Measurements from ENCODE around the gene LTBP4.
"Not testable (repeated sequence)": the region's sequence is repeated elsewhere in the genome, so short reads cannot be mapped to it uniquely, and the experiment has no call there.

The LTBP4 gene

DNA sequence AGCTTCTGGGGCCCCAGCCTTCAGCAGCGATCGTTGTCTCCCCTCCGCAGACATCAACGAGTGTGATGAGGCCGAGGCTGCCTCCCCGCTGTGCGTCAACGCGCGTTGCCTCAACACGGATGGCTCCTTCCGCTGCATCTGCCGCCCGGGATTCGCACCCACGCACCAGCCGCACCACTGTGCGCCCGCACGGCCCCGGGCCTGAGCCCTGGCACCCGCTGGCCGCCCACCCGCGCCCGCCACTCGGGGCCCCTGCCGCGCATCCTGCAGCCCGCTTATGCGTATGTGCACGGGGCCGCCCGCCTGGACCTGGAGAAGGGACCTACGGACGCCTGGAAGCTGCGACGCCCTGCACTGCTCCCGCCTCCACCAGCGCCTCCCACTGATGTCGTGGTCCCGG, 28.2 kb downstream of the LTBP4 start:
- no peak for DNase-seq

DNA sequence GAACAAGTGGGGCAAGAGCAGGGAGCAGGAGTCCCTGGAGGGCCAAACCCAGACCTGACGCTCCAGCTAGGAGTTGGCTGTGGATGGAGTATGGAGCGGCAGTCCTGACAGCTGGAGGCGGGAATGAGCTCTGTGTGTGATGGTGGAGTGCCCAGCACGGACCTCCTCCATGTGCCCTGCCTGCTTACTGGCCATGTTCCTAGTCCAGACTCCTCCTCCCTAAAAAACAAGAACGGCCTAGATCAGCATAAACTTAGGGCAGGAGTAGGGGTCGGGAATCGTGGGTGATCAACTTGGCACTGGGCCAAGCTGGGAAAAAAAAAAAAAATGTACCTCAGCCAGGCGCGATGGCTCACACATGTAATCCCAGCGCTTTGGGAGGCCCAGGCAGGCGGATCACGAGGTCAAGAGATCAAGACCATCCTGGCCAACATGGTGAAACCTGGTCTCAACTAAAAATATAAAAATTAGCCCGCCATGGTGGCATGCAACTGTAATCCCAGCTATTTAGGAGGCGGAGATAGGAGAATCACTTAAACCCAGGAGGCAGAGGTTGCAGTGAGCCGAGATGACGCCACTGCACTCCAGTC, 29.5 kb downstream of the LTBP4 start:
- DNase-seq: no peak

DNA sequence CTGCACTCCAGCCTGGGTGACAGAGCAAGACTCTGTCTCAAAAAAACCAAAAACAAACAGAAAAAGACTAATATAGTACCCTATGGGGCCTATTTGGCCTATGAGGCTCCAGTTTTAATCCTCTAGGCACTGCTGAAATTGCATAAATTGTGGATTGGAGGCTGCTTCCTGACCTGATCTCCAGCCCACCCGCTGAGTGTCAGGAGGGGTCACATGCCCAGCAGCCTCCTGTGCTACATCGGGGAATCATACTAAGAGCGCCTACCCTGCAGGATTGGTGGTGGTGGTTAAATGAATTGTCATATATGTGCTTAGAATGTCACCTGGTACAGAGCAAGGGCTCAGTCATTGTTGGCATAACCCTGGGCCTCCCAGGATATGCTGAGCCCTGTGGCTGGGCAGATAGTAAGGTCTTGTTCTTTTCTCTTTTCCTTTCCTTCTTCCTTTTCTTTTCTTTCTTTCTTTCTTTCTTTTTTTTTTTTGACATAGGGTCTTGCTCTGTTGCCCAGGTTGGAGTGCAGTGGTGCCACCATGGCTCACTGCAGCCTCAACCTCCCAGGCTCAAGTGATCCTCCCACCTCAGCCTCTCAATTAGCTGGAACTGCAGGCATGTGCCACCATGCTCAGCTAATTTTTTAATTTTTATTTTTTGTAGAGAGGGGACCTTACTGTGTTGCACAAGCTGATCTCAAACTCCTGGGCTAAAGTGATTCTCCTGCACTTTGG, 31.3 kb downstream of the LTBP4 start:
- no peak for DNase-seq

DNA sequence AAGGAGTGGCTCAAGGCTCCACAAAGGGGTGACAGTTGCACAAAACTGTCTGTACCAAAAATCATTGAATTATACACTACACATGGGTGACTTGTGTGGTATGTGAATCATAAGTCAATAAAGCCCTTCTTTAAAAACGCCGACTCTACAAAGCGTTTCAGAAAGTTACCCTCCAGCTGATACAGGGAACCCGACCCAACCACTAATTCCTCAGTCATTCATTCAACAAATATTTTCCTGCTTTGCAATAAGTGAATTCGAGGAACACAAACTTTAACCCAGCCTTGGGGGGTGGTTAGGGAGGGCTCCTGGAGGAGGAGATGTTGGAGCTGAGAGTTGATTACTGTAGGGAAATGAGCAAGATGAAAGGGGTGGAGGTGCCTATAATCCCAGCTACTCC, 32.0 kb downstream of the LTBP4 start:
- DNase-seq: peak; percentile 65

DNA sequence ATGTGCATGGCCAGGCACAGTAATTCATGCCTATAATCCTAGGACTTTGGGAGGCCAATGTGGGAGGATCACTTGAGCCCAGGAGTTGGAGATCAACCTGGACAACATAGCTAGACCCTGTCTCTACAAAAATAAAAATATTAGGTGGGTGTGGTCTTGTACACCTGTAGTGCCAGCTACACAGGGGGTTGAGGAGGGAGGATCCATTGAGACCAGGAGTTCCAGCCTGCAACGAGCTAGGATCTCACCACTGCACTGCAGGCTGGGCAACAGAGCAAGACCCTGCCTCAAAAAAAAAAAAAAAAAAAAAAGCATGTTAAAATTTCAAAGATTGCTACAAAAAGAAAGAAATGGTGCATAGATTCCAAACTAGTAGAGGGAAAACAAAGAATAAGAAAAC, 37.2 kb downstream of the LTBP4 start:
- DNase-seq: no peak

DNA sequence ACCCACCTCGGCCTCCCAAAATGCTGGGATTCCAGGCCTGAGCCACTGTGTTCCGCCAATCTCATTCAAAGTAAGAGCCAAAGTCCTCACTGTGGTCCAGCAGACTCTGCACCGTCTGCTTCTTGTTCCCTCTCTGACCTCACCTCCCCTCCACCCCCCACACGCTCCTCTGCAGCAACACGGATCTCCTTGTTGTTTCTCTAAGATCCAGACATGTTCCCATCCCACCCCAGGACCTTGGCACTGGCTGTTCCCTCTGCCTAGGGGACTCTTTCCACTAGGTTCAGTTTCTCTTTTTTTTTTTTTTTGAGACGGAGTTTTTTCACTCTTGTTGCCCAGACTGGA, 38.4 kb downstream of the LTBP4 start:
- DNase-seq: no peak

DNA sequence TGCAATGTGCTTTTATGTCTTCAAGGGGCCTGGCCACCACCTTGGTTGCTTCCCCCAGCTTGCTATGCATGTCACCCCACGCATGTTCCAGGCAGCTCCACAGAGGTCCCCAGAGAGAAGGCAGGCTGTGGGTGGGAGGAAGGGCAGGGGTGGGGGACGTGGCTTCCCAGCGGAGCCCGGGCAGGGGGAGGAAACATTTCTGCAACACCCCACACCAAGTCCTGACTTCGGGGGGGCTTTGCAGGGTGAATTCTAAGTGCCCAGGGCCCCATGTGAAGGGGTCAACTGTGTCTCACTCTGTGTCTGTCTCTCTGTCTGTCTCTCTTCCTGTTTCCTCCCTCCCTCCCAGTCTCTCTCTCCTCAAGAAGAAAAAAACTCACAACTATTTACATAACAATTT, 39.6 kb downstream of the LTBP4 start:
- DNase-seq: peak; percentile 60

DNA sequence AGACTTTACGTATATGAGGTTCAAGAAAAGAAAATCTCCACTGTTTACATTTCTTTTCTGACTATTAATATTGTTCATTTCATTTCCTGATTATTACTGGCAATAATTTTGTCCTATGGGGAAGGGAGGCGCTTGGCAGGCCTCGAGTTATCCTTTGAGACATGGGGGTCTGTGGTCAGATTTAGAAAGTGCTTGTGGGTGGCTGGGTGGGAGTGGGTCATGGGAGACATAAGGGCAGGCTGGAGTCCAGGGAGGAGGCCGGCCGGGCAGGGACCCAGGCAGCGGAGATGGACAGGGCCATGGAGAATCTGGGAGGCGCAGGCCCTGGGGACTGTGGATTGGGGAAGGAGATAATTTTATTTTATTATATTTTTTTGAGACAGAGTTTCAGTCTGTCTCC, 40.1 kb downstream of the LTBP4 start:
- DNase-seq: no peak

DNA sequence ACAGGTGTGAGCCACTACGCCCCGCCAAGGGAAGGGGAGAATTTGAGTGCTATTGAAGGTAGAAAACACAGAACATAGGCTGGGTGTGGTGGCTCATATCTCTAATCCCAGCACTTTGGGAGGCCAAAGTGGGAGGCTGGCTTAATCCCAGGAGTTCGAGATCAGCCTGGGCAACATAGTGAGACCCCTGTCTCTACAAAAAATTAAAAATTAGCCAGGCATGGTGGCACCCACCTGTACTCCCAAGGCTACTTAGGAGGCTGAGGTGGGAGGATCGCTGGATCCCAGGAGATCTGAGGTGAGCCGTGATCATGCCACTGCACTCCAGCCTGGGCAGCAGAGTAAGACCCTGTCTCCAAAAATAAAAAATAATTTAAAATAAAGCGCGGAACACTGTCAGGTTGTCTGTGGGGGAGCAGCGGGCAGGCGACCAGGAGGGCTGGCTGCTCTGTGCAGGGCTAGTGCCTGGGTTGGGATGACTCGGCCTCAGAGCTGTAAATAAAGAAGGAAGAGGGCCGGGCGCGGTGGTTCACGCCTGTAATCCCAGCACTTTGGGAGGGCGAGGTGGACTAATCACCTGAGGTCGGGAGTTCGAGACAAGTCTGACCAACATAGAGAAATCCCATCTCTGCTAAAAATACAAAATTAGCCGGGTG, 41.0 kb downstream of the LTBP4 start:
- DNase-seq: no peak

DNA sequence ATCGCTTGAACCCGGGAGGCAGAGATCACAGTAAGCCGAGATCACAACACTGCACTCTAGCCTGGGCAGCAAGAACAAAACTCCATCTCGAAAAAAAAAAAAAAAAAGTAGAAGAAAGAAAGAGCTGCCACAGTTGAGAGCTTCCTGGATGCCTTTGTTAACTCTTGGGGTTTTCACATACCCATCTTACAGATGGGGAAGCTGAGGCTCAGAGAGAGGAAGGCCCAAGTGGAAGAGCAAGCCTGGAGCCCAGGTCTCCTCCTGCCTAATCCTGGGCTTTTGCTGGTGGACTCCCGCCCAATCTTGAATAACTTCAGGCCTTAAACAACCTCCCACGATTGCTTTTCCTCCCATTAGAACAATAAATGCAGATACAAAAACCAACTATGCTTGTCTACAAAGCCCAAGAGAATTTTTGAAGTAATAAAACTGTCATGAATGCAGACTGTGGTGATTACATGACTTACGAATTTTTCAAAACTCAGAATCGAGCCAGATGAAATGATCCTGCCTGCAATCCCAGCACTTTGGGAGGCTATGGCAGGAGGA, 41.7 kb downstream of the LTBP4 start:
- peak; percentile 39 for DNase-seq

DNA sequence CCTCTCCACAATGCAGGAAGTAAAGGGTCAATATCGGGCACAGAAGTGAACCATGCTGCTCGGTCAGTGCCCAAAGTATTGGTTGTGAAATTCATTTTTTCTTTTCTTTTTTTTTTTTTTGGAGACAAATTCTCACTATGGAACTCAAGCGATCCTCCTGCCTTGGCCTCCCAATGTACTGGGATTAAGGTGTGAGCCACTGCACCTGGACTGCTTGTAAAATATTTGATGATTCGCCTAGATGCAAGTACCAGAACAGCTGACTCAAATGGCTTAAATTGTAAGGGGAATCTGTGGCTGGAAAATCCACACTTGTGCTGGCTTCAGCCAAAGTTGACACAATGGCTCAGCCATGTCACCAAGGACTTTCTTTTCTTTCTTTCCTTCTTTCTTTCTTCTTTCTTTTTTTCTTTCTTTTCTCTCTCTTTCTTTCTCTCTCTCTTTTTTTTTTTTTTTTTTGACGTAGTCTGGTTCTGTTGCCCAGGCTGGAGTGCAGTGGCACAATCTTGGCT, 45.6 kb downstream of the LTBP4 start:
- no peak for DNase-seq

DNA sequence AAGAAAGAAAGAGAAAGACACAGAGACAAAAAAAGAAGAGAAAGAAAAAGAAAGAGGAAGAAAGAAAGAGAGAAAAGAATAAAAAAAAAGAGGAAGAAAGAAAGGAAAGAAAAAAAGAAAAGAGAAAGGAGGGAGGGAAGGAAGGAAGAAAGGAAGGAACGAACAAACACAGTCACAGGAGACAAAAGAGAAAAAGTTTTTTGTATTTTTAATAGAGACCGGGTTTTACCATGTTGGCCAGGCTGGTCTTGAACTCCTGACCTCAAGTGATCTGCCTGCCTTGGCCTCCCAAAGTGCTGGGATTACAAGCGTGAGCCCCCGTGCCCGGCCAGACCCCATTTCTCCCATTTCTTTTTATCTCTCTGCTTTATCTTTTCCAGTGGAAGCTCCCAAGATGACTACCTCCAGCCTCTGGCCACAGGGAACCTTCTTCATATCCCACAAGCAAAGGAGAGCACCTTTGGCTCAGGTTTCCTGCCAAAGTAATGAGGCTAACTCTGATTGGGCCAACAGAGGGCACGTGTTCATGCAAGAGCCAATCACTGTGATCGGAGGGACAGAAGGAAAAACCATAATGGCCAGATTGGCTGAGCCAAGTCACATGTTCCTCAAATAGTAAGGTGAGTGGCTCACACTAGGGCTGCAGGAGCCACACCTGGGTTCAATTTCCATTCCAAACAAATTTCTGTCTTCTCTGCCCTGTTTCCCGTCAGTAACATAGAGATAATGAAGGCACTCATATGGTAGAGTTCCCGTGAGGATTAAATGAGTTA, 48.9 kb downstream of the LTBP4 start:
- DNase-seq: not testable (repeated sequence)

DNA sequence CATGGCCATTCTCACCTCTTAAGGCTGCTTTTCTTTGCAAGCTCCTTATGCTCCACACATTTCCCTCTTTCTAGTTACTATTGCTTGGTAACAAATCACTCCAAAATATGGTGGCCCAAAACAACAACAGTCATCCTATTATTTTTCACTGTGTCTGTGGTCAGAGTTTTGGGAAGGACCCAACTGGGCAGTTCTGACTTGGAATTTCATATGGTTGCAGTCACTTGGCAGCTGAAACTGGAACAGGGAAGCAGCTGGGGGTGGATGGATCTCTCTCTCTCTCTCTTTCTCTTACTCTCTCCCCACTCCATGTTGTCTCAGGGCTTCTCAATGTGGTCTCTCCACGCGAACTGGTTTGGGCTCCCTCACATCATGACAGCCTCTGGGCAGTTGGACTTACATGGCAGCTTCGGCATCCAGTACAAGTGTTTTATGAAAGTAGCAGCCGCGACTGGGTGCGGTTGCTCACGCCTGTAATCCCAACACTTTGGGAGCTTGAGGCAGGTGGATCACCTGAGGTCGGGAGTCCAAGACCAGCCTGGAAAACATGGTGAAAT, 49.7 kb downstream of the LTBP4 start:
- peak; percentile 67 for DNase-seq

DNA sequence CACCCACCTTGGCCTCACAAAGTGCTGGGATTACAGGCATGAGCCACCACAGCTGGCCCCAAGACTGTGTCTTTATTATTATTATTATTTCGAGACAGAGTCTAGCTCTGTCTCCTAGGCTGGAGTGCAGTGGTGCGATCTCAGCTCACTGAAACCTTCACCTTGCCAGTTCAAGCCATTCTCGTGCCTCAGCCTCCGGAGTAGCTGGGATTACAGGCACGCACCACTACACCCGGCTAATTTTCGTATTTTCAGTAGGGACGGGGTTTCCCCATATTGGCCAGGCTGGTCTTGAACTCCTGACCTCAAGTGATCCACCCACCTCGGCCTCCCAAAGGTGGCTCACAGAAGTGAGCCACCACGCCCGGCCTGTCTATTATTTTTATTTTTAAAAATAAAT, 51.1 kb downstream of the LTBP4 start:
- not testable (repeated sequence) for DNase-seq

DNA sequence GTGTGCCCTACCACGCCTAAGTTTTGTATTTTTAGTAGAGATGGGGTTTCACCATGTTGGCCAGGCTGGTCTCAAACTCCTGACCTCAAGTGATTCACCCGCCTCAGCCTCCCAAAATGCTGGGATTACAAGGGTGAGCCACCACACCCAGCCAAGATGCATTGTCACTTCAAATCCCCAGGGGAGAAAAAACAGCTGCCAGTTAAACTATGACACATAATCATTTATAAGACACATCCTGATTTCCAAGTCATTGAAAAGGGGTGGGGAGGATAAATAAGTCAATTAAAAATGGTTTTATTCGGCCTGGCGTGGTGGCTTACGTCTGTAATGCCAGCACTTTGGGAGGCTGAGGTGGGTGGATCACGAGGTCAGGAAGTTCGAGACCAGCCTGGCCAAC, 54.5 kb downstream of the LTBP4 start:
- not testable (repeated sequence) for DNase-seq

DNA sequence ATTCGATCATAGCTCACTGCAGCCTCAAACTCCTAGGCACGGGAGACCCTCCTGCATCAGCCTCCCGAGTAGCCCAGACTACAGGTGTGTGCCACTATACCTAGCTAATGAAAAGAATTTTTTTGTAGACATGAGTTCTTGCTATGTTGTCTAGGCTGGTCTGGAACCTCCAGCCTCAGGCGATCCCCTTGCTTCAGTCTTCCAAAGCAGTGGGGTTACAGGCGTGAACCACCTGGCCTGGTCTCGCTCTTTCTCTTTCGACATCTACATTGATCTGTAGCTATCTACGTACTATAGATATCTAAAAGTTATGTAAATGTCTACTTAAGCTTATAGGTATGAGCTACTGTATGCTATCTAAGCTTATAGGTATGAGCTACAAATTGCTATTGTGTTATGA, 56.9 kb downstream of the LTBP4 start:
- no peak for DNase-seq

DNA sequence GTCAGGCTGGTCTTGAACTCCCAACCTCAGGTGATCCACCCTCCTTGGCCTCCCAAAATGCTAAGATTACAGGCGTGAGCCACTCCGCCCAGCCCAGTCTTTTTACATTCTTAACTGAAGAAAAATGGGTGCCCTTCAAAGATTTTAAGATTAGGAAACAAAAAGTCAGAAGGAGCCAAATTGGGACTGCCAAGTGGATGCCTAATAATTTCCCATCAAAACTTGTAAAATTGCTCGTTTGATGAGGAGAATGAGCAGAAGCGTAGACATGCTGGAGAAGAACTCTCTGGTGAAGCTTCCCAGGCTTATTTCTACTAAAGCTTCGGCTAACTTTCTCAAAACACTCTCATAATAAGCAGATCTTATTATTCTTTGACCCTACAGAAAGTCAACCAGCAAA, 57.9 kb downstream of the LTBP4 start:
- DNase-seq: no peak

DNA sequence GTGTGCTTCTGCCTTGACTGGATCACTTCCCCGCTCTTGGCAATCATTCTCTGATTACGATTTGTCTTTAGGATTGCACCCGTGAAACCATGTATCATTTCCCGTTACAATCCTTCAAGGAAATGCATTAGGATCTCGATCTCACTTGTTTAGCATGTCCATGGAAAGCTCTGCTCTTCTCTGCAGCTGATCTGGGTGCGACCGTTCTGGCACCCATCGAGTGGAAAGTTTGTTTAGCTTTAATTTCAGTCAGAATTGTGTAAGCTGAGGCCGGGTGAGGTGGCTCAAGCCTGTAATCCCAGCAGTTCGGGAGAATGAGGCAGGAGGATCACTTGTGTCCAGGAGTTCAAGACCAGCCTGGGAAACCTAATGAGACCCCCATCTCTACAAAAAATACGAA, 58.4 kb downstream of the LTBP4 start:
- DNase-seq: no peak

DNA sequence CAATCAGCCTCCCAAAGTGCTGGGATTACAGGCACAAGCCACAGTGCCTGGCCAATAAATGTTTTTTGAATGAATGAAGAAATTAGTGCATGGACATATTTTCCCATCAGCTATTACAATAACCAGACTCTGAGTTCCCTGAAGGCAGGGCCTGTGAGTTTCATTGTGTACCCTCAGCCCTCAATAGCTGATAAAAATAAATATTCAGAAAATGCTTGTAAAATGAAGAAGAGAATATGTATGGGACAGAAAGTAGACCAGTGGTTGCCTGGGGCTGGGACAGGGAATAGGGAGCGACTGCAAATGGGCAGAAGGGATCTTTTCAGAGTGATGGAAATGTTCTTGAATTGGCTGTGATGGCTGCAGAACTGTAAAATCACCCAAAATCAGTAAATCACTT, 60.4 kb downstream of the LTBP4 start:
- DNase-seq: no peak

DNA sequence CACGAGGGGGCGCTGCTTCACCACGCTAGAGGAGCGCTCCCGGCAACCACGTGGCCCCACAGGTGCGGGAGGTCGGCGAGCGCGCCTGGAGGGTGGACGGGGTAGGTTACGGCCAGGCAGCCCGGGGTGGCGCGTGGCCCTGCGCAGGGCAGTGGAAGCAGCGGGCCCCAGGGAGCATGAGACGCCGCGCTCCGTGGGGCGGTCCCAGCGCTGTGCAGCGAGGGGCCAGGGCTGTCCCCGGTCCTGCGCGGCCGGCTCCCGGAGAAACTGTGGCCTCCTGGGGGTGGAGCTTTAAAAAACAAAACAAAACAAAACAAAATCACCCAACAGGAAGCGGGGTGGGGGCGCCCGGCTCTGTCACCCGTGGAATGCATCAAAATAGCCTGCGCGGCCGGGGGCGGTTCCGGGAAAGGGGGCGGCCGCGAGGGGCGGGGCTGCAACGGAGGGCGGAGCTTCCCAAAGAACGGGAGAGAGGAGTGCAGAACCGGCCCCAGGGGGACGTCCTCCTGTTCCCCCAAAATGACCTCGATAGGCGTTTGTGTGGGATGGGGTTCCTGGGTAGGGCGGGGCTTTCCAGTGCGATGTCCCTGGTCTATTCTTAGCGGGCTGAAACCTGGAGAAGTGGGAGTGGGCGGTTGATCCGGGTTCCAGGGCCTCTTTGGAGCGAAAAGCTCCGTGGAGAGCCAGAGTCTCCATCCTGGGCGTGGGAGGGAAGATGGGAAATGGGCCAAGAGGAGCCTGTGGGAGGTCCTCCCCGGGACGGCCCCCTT, 61.9 kb downstream of the LTBP4 start:
- DNase-seq: peak; percentile 78

Measured in fibroblast of skin of abdomen (primary cell).